NCI-H2081 (cell line): ENCODE results near the gene SCGB3A2.
"Not testable (repeated sequence)": the region's sequence is repeated elsewhere in the genome, so short reads cannot be mapped to it uniquely, and the experiment has no call there.

Experiments used
- DNase-seq, 2 experiments: peaks; one replicate each; lab custom pipeline; 2025; lab: John Stamatoyannopoulos, UW

The SCGB3A2 gene

DNA sequence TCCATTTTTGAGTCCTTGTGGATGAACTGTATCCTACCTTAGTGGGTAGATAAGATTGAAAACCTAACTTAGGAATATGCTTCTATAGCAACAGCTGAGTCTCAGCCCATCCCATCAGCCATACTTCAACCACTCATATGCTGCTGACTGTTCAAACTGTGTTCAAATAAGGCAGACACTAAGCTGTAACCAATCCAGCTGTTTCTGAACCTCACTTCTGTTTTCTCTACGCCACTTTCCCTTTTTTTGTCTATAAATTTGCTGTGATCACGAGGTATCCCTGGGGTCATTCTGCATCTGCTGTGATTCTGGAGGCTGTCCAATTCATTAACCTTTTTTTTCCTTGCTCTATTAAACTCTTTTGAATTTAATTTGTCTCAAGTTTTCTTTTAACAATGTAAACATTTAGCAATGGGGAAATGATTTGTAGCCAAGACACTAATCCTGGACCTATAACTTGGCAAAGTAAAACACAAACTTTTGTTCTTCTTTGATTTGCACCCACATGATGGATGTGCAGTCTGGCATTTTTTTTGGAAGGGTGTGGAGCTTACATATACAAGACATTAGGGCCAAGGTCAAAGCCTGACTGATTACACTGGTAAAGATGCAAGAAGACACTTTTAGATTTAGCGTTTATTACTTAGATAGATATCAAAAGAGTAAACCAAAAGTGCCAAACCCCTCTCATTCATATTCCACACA is 14.9 kb upstream of the SCGB3A2 start:
- no peak for DNase-seq

DNA sequence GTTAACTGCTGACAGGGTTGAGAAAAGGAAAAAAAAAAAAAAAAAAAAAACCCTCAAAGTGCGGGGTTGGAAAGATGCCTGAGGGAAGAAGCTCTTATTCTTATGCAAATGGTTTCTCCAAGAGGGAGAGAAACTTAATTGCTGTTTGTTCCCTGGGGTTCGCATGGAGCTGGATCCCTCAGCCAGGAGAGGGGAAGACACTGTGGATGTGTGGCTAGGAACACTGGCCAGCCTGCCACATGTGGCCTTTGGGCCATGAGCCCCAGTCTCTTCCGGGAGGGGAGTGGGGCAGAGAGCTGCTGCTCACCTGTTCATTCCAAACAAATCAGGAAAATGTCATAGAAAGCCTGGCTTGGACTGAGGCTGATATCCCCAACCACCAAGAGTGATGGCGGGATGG is 9.4 kb upstream of the SCGB3A2 start:
- no peak for DNase-seq

DNA sequence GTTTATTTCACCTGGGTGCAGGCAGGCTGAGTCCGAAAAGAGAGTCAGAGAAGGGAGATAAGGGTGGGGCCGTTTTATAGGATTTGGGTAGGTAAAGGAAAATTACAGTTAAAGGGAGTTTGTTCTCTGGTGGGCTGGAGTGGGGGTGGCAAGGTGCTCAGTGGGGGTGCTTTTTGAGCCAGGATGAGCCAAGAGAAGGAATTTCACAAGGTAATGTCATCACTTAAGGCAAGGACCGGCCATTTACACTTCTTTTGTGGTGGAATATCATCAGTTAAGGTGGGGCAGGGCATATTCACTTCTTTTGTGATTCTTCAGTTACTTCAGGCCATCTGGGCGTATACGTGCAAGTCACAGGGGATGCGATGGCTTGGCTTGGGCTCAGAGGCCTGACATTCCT is 8.6 kb upstream of the SCGB3A2 start:
- not testable (repeated sequence) for DNase-seq

DNA sequence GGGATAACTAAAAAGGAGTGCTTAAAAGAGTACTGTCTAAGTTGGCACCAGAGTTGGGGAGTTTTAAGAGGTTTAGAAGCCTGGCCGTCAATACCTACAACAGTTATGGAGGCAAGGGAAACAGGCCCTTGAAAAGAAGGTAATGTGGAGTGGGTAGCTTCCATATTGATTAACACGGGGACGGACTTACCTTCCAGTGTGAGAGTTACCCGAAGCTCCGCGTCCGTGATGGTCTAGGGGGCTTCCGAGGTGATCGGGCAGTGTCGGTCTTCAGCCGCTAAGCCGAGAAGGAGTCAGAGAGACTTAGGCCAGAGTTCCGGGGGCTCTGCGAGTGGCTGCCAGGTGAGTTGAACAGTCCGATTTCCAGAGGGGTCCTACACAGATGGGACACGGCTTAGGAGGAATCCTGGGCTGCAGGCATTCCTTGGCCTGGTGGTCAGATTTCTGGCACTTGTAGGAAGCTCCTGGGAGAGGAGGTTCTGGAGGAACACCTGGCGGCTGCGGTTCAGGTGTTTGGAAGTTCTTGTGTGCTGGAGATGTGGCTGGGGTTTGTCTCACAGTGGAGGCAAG is 6.4 kb upstream of the SCGB3A2 start:
- not testable (repeated sequence) for DNase-seq

DNA sequence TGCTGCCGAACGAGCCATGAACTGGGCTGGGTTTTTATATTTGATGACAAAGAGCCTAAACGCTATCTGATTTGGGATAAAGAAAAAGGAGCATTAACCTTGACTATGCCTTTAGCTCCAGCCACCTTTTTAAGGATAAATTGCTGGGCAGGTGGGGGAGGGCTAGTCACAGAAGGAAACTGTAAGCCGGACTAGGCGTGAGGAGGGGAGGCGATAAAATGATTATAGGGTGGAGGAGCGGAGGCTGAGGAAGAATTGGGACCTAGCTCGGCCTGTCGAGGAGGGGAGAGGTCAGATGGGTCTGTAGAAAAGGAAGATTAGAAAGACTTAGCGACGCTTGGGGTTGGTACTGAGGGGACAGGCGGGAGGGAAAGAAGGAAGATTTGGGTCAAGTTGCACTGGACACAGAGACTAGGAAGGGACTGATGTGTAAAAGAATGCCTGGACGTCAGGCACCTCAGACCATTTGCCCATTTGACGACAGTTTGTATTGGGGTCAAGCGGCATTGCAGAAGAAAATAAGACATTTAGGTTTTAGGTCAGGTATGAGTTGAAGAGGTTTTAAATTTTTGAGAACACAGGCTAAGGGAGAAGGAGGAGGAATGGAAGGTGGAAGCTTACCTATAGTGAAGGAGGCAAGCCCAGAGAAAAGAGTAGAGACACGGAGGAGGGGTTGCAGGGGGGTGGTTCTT is 5.6 kb upstream of the SCGB3A2 start:
- not testable (repeated sequence) for DNase-seq

DNA sequence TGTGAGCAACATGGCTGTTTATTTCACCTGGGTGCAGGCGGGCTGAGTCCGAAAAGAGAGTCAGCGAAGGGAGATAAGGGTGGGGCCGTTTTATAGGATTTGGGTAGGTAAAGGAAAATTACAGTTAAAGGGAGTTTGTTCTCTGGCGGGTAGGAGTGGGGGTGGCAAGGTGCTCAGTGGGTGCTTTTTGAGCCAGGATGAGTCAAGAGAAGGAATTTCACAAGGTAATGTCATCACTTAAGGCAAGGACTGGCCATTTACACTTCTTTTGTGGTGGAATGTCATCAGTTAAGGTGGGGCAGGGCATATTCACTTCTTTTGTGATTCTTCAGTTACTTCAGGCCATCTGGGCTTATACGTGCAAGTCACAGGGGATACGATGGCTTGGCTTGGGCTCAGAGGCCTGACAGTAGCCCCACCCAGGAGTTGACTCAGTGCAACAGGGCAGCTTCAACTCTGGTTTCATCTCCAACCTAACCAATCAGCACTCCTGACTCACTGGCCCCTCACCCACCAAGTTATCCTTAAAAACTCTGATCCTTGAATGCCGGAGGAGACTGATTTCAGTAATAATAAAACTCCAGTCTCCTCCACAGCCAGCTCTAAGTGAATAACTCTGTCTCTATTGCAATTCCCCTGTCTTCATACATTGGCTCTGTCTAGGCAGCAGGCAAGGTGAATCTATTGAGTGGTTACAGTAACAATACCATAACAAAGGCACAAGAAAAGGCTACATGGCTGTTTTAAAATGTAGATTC is 4.2 kb upstream of the SCGB3A2 start:
- DNase-seq: not testable (repeated sequence)

DNA sequence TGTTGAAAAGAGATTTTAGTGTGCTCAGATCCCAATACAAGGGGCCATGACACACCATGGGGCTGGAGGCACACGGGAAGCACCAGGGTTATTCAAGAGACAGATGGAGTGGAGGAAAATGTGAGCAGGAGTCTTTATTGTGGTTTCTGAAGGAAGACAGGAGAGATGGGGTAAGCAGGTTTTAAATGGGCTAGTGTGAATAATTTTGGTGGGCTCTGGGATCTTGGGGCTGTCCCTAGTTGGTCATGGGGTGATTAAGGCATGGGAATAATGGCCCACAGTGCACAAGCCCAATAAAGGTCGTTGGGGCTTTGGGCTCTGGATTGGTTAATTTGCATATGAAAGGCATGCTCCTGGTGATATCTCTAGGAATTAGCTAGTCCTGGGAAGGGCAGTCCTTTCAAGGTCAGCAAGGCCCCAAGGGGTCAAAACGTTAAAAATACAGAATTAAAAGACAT is 3.6 kb upstream of the SCGB3A2 start:
- no peak for DNase-seq

DNA sequence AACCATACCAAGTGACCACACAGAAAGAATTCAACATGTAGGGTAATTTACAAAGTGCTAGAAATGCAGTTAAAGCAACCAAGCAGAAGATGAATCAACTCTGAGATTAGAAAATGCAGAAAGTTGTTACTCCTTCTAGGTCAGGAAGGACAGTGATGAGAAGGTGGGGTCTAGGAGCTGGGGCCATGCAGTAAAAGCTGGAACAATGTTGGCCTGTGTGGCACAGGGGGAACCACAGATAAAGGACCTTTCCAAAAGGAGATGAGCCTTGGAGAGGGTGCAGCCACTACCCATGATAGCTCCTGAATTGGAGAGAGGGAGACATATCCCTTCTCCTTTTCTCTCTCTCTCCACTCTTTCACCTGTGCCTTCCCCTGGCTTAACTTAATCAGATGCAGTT is 2.4 kb upstream of the SCGB3A2 start:
- DNase-seq: no peak

DNA sequence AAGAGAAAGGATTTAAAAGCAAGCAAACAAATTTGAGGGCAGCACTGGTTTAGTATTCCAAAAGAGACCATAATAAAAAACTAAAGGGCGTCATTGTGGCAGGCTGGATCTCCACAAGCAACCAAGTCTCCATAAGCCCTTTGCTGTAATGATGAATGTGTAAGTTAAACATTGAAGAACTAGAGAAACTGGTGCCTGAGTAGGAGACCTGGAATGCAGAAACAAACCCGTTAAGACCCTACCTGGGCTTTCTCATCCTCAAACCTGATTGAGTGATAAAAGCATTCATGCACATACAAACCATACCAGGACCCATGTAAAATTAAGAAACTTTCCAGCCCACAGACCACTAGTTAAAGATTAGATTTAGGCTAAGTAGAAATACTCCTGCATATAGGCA is 1.9 kb upstream of the SCGB3A2 start:
- no peak for DNase-seq

DNA sequence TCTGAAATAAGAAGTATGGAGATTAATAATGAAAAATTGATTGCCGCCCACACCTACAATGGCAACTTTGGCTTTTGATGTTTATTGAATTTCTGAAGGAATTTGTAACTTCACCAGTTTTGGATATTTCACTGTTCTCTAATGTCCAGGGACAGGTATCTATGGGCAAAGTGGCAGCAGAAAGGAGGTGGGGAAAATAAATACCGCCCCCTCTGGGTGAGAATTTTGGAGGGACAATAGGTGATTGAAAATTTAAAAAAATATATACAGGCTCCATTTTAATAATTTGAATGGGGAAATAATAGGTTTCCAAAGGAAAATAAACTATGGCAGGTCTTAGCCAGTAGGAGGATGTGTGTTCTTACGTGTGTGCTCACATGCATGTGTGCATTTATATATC is 1.3 kb downstream of the SCGB3A2 start:
- no peak for DNase-seq

DNA sequence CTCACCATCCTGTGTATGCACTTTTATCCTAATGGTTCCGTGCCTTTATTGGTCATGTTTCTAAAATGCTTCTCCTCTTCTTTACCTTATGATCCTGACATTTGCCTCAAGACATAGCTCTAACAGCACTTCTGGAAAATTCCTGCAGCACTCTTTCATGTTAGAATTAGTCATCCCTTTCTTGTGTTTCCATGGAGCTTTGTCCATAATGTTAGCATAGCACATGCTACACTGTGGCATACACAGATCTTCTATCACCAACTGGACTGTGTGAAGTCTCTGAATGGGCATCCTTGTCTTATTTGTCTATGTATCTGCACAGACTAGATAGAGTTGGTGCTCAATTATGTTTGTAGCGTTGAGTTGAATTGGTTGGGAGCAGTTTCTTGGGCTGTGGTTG is 2.0 kb downstream of the SCGB3A2 start:
- DNase-seq: no peak

DNA sequence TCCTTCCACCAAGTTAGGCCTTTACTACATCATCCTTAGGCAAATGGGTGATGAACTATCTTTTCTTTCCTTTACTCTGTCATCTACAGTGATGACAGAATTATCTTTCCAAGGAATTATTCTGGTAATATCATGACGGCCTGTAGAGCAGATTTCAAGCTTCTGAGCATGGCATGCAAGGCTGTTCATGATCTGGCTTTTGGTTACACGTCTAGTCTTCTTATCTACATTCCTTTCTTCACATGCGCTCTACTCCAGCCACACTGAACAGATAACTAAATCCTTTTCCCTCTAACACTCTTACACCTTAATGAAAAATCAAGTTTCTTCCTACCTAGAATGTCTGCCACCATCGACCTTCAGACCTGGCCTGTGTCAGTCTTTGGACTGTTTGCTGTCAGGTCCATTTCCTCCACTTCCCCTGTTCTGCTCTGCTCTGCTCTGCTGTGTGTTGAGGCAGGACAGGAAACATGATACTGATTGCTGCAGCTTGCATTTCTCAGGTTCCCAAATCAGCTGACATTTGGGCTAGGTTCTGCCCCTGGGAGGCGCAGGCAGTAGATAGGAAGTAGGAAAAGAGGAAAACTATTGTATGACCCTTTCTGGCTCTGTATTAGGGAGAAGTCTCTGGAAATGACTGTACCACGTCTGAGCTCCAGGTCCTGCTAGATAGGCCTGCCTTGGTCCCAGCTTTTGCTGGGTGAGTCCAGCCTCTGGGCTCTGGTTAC is 4.2 kb downstream of the SCGB3A2 start:
- DNase-seq: no peak

DNA sequence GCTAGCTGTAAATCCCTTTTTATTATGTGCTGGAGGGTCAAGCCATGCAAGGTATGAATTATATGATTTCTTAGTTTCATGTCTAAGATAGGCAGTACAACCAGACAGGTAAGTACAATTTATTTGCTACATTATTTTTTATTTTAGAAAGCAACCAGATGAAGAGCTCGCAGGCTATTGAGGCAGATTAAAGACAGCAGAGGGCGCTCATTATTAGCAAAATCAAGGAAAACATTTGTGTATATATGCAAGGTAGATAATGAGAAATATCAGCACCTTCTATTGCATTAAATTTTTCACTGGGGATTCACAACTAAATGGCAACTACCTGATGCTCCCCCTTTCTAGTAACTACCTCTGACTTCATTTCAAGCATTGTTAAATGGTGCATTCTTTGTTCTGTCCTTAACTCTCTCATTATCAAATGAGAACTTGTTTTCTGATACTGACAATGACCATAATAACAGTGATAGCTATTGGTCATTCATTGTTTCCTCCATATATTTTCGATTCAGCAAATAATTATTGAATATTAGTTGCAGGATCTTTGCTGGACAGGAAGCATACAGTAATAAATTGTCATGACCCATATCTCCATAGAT is 8.6 kb downstream of the SCGB3A2 start:
- DNase-seq: peak; percentile 5 to 25

DNA sequence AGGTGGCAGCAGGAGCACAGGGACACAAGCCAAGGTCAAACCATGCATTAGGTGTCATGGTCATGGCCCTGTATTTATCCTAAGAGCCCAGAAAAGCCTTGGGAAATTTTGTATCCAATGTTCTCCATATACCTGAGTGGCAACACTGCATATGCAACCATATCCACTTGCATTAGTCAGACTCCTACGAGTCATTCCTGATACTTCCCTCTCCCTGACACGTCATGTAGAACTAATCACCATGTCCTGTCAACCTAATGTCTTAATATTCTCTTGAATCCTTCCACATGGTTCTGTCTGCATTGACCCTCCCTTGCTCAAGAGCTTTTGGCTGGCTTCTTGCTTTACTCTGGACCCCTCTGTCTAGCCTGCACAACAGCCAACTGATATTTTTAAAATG is 9.4 kb downstream of the SCGB3A2 start:
- DNase-seq: no peak

DNA sequence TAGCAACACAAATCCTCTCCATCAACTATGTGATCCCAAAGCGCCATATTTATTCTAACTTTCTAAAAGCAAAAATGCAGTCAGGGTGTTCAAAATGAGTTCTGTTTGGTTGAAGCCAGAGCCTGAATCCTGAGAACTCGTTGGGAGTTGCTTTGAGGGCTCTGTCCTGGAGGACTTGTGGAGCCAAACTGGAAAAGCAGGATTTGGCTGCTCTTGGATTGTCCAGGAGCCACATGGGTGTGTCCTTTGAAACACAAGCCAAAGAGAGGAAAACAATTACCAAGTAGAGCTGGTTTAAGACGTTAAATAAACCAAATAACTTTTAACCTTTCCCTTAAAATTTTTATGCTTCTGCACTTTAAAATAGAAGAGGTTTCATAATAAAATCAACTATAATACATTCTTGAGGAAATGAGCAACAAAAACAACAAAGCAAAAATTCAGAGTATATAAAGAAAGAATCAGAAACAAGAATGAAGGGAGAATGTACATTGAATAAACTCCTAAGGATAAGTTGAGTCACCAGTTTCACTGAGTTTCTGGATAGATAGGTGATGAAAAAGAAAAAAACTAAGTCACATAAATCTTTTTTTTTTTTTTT is 14.3 kb downstream of the SCGB3A2 start:
- no peak for DNase-seq

DNA sequence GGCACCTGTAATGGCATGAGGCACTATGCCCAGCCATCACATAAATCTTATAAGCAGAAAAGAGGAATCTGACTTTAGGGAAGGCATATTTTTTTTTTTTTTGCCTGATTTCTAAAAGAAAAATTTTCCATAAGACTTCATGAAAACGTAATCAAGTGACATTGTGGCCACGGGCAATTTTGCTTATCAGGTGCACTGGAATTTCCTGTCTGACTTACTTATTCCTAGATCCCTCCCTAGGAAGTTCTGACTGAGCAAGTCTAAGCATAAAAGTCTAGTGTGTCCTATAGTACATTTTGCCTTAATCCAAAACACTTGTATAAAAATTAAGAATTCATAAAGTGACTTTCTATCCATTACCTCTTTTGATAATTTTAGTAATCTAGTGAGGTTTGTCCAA is 15.3 kb downstream of the SCGB3A2 start:
- no peak for DNase-seq

DNA sequence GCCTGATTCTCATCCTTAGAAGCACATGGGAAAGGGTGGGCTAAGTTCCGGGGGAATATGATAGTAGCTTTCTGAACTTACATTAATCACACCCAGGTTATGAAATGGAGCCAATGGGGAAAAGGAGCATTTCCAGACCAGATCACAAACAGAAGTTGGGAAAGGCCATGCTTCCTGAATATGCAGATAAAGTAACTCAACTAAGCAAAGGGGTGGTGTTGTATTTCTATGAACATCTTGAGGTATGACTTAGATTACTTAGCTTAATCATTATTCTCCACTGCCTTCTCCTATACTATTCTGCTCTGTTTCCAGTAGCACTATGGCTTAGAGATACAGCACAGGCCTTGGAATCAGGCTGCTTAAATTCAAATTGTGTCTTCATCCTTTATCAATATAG is 17.4 kb downstream of the SCGB3A2 start:
- DNase-seq: no peak

DNA sequence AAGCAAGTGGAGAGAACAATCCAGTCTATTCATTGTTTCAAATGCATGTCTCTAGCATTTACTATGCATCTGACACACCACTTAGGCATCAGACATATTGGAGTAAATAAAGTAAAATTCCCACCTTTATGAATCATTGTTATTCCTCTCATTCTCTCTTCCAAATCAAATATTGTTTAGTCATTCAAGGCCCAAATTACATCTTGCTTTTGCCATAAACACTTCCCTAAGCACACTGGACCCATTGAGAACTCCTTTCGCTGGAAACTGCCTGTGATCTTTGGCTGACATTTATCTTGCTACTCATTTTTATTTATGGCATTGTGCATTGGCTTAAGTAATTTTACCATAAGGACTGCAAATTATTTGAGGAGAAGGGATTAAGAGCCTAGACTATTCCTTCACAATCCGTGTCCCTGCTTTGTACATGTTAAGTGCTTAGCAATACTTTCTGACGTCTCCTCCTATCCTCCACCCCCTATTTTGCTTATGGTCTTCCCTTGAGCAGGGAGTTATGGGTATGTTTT is 20.4 kb downstream of the SCGB3A2 start:
- DNase-seq: no peak

DNA sequence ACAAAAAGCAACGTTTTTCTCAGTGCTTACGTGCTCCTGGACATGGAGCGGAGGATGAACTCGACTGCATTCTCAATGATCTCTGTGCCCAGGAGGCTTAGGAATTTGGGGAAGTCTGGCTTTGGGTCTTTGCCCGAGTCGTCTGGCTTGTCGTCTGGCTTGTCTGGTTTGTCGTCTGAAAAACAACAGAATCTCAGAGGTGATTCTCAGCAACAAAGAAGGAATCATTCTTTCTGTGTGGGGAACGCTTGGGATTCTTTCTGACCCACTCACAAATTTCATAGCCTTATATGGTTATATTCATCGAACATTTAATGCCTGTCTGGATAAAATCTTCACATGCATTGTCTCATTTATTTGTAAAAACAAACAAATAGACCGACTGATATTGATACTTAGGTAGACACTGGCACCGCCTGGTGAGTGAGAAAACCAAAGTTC is 23.1 kb downstream of the SCGB3A2 start:
- no peak for DNase-seq

DNA sequence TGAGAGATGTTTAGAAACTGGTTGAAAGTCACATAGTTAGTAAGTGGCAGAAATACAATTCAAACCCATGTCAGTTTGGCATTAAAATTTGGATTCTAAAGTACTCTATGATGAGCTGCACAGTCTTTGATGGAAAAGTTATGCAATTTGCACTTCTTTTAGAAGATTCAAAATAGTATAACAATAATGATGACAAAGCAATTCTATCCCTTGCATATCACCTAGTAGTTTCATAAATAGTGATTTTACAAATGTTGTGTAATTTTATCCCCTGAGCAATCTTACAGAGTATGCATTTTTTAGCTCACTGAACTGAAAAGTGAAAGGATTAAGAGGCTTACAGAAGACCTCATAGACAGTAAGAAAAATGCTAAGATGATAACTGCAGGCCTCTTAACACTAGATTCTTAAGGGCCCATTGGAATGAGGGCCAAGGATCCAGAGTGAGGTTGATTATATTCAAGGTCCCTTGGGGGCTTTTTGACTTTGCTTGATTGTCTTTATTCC is 24.2 kb downstream of the SCGB3A2 start:
- no peak for DNase-seq

DNA sequence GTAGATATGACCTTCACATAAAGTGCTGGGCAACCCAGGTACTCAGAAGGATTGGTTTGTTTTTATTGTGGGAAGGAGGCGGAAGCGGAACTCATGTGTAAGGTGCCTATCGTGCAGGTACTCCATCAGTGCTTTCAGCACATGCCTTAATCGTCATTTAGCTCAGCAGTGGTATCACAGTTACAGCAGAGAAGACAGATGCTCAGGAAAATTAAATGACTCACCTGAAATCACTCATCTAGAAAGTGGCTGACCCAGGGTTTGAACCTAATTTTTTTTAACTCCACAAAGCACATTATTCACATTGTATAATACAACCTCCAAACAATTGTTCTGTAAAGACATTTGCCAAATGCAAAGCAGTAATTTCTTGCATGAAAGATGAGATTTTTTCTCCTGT is 25.6 kb downstream of the SCGB3A2 start:
- no peak for DNase-seq
